ENCODE measurements around the gene CX3CR1.

CX3CR1 gene

DNA sequence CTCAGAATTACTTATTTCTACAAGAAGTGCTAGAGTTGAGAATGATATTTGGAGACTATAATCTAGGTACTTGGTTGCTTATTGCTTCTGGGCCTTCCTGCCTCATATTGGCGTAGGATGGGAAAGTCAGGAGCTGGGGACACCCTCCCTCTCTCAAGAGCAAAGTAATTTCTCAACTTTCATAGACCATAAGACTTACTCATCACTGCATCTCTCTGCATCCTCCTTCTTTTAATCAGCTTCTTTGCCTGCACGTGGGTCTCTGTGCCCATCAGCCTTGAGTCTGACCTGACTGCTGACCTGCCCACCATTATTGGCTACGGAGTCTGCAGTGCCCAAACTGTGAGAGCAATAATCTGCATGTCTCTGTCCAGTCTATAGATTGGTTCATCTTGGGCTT is 60.1 kb downstream of the CX3CR1 start:
- DNase-seq = no peak

DNA sequence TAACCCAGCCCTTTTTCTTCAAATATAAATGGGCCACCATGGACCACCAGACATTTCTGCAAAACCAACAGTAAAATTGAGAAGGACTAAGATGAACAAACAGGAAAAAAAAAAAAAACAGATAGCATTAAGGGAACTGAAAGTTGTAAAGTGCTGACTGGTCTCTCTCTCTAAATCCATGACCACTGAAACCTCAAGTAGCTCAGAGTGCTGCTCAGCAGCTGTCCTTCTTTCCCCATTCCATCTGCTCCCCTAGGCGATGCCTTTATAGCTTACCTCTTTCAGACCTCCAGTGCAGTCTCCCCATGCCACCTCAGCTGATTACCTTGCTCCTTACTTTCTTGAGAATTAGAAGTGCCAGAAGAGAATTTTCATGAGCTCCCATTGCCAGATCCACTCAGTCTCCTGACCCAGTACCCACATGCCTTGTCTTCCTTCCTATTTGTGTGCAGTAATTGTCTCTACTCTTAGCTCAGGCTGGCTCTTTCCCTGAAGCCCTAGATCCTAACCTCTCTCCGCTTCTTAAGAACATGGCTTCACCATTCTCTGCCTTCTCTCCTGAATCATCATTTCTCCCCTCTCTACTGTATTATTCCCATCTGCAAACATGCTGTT is 63.6 kb downstream of the CX3CR1 start:
- DNase-seq = no peak

DNA sequence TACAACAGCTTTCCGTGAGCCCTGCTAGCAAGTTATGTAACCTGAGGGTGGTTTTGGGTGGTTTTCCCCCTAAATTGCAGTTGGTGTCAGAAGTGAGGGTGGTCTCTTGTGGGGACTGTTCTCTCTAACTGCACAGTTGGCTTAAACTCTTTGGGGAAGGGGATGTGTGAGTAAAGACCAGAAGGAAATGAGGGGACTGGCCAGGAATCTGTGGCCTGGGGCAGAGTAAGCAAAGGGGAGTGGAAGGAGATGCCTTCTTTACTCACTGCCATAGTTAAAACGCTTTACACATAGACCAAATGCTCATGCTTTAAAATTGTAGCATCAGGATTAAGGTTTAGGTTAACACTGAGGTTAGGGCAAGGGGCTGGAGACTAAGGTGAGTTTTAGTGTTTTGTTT is 66.2 kb downstream of the CX3CR1 start:
- DNase-seq = no peak

Measured in NCI-H1092 treated with DMSO at 0.1 percent for 48 hours (cell line).